Activated CD4-positive, alpha-beta T cell treated with anti-CD3 and anti-CD28 coated beads, Interleukin-10, Interleukin-2, amounts not matched to agents 100 ng/mL and 50 ng/mL, durations not matched to agents 16 hours and 8 hours (primary cell): ENCODE results near the gene UQCRQ.

Experiments
- DNase-seq: peaks from one replicate; pipeline ENCODE4 v3.0.0-alpha.2; 2020

UQCRQ gene

DNA sequence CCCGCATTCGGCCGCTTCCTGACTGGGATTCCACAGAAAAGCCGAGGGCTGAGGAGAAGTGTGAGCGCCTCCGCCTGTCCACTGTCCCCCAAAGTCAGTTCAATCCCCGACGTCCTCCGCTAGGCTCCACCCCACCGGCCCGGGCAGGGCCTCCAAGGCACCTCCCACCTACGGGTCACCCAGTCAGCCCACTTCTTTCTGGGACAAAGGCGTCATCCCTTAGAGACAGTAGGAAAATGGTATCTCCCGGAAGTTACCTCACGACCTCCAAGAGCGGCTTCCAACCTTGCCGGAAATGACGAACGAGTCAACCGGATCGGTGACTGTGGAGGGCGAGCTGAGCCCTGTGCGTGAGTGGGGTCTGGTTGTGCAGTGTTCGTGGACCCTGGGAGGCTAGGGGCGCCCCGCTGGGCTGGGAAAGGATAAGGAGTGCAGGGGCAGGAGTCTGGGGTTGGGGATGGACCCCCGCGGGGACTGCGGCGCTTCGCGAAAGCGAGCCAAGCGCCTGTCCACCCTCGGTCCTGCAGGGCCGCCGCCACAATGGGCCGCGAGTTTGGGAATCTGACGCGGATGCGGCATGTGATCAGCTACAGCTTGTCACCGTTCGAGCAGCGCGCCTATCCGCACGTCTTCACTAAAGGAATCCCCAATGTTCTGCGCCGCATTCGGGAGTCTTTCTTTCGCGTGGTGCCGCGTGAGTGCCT, at the start of gene UQCRQ, which contains the start of gene GDF9:
UQCRQ (plus strand) TSS at position 301 of the 704 bp plus-strand sequence; CDS start at position 541, 240 bp downstream.
GDF9 (minus strand) TSS at position 128 of the 704 bp plus-strand sequence. CDS start 1,936 bp downstream, outside the sequence.
- DNase-seq, result peak; percentile 98

DNA sequence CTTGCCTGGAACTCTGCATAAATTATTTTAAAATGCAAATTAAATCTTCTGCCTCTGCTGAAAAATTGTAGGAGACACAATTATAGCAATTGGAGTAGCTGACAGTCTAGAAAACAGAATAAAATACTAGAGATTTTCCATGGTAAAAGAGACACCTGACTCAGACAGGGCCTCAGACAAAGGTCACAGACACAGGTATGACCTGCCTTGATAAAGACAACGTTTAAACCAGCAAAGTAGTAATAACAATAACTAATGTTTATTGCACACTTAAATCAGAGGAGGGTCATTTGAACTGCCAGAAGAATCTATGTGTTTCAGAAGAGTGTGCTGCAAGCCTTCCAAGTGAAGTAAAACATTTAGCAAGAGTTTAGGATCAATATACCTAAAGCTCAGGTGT, 49.4 kb upstream of the UQCRQ start:
- DNase-seq, result no peak

DNA sequence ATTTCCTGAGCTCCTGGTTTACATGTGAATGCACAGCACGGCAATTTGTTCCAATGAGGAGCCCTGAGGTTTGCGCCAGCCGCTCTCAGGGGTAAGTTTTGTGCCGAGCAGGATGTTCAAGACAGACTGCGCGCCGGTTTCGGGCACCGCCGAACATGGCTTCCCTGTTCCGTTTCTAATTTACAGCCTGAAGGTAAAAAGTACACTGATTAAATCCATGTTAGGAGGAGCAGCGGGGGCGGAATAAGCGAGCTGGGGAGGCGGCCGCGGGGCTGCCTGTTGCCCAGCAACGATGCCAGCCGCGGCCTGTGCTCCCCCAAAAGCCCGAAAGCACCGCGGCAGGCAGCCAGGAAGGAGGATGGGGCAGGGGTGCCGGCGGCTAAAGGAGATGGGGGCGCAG, 47.0 kb upstream of the UQCRQ start:
- no peak for DNase-seq

DNA sequence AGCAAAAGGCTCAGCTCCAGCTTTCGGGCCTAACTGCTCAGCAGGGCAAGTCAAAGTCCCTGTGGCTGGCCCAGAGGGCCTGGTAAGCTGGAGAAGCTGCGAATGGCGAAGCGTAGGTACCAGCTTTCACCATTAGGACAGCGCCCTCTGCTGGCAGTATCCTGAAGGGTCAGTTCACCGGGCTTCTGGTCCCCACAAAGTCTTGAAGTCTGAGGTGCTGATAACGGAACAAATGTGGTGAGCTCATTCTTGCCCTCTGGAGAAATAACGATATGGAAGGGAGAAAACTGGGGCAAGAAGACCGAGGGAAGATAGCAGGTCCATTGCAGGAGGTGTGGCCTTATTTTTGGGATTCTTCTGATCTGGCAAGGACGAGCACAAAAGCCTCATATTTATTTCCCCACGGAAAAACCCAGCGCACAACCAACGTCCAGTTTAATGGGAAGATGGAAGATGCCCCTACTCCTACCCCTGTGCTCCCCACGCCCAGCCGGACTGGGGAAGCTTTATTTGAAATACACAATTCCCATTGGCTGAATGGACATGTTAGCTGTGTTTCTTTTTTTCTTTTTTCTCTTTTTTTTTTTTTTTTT, 46.2 kb upstream of the UQCRQ start:
- DNase-seq, result peak; percentile 92

DNA sequence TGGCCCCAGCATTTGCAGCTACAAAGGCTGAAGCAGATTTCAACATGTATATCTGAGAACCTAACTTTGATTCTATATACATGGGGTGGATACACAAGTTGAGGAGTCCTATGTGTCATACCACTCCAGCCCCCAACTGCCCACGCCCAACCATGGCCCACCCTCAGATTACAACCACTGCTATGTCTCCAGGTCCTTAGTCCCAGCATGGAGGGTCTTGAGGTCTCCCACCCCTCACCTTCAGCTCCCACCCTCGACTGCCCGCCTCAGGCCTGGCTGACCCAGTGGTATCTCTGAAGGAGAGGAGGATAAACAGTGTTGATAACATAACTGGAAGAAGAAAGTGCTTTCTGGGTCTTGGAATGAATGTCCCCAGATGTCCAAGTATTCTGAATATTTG, 45.1 kb upstream of the UQCRQ start:
- DNase-seq, result no peak

DNA sequence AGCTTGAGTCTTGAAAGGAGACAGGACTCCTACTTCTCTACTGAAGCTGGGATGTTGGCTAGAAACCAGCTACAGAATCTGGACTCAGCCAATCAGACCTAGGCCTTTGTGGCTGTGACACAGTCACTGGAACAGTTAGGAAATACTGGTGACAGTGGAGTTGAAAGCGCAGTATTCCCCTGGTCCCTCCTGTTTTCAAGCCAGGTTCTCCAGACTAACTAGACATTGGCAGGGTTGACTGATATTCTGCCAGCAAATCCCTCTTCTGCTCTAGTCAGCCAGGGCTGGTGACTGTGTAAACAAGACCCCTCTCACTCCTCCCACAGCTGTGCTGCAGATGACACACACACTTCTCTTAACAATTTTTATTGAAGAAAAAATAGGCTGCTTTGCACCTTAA, 44.7 kb upstream of the UQCRQ start:
- no peak for DNase-seq

DNA sequence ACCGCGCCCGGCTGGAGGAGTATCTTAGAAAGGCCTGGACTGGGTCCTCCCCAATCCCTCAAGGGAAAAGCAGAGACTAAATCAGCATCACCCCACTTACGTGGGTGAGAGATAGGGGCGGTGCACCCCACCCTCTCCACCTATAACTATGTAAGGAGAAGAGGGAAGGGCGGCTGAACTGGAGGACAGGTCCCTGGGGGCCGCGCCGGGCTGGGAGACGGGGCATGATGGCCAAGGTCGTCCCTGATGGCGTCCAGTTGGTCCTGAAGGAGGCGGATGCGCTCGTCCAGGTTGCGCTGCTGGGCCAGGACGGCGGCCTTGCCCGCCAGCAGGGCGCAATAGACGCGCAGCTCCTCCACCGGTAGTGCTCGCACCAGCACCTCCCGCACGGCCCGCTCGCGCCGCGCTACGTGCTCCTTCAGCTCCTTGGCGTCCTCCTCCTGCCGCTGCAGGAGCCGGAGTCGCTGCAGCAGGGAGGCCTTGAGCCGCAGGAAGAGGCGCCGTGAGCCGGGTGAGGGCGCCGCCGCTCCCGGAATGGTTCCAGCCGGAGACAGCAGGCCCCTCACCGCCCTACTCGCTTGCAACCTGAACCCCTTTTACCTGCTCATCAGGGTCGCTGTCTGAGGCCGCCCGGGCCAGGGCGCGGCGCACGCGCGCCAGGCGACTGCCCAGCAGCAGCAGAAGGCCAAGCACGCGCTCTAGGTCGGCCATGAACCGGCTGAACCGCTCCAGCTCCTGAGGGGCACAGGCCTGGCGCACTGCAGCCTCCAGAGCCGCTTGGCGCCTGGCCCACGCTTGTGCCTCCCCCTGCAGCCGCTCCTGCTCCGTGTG, 43.6 kb upstream of the UQCRQ start:
- peak; percentile 33 for DNase-seq

DNA sequence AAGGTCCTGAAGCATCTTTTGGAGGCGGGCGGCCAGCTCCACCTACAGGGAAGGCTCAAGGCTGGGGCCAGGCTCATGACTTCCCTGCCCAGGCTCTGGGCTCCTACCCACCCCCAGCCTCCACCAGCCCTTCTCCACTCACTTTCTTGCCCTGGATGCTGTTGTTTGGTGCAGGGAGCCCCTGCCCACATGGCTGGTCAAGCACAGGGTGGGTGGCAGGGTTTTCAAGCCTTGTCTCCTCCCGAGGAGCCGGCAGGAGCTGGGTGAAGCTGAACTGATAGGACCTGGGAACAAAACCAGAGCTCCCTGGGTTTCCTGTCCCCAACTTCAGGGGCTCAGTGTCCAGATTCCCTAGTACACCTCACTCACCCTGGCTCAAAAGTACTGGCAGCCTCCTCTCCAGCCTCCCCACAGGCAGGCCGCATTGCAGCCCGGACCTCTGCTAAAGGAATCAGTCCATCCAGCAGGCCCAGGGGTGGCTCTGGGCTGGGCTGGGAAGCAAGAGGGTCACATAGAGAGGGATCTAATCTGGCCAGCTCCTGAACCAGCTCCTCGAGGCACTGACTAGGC, 42.9 kb upstream of the UQCRQ start:
- no peak for DNase-seq

DNA sequence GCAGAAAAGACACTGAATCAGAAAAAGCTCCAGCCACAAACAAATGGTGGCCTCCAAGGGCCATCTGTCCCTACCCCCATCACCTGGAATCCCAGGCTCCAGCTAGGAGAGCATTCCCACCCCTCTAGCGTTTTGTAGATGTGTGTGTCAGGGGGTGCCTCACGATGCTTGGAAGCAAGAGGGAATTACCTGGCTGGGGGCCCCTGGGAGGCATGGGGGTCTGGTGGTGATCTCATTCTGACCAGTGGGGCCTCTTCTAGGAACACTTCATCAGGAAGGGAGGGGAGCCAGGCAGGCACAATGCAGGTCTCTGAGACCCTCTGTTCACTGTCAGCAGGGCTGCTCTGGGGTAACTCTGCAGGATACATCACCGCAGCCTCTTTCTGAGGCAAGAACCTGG, 42.0 kb upstream of the UQCRQ start:
- no peak for DNase-seq

DNA sequence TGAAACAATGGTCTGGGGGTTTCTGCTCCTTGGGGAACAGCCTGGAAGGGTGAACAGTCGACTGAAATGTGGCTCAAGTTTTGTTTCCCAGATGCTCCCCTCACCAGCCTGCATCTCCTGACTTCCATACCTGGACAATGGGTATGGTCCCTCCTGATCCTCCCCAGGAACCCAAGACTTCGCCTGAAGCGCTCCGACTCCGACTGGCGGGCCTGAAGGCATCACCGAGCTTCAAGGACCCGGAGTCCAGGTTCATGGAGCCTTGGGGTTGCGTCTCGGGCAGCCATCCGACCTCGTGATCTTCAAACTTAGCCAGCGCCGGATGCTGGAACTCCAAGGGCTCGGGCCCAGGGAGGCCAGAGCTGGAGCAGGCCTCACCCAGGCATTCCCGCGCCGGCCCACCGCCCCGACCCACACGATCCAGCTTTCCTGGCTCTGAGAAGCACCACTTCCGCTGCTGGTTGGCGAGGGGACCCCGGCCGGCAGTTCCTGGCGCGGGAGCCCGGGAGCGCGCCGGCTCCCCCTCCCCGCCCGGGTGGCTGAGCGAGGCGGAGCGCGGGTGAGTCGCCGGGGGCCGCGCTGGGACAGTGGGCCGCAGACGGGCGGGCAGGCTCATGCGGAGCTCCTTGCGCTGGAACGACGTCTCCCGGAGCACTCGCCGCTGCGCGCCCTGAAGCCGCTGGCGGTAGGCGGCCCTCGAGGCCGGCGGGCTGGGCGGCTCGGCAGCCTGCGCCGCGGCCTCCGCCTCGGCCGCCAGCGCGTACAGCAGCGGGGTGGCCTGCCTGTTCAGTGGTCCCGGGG, 41.2 kb upstream of the UQCRQ start:
- no peak for DNase-seq

DNA sequence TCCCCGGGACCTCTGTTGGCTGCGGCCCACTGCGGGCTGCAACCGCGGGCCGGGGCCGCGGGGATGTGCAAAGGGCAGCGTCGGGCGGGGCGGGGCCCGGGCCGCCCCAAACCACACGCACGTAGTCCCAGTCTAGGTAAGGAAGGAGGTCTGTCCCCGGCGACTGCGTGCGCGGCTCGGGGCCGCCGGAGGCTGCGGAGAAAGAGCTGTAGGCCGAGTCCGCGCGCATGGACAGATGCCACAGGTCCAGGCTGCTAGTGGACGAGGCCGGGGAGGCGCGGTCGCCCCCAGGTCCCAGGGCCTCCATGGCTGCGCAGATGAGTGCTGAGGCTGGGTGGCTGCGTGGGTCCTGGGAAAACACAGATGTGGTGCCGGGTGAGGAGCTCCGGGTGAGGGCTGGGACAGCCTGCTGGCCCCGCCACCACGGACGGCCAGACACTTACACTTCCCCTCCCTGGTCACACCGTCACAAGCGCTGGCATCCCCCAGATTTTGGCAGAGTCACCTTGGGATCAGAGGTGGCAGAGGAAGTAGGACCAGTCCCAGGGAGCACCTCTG, 40.5 kb upstream of the UQCRQ start:
- peak; percentile 28 for DNase-seq

DNA sequence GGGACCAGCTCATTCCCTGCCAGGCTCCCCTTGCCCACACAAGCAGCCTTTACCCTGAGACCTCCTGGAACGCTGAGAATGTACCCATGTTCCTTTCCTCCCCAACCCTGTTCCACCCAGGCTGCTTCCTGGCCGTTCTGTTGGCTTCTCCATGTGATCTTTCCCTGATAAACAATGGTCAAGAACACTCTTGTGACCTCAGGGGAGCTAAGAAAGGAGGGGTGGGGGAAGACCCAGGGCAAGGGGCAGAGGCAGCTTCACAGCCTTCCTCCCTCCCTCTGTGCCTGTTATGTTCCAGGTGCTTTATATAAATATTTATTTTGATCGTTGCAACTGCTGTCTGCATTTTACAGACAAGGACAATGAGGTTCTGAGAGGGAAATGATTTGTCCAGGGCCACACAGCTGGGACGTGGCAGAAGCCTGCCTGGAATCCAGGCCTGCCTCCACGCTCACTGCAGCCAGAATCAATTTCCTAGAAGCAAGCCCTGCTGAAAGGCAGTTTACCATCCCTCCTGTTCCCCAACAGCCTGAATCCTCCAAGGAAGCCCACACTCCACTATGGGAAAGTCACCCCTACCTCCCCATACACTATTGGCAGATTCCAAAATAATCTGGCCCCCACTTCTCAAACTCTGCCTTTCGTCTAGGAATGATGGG, 39.9 kb upstream of the UQCRQ start:
- no peak for DNase-seq

DNA sequence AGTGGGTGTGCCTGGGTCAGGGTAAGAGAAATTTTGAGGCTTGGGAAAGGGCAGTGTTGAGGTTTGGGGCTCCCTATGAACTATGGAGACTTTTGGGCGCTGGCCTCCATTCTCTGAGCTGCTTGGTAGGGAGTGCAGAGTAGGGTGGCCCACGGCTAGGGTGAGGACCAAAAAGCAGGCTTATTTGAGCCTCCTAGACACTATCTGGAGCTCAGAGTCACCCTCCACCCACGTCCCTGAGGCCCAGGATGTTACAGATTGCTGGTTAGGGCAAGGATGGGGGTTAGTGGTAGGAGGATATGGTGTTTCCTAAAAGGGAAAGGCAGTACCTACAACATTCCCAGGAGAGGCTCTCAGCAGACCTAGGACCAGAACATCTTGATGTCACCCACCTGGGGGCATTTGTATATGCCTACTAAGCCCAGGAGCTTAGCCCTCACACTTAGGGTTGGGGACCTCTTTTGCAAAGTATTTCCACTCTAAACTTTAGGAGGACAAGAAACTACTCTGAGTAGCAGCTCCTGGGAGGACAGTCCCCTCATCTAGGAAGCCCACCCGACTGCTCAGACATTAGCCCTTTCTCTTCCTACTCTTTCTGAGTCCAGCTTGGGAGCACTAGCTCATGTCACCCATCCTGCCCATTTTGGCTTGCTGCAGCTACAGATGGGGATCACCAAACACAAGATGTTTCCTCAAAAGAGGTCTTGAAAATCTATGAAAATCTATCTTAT, 38.3 kb upstream of the UQCRQ start:
- DNase-seq, result no peak

DNA sequence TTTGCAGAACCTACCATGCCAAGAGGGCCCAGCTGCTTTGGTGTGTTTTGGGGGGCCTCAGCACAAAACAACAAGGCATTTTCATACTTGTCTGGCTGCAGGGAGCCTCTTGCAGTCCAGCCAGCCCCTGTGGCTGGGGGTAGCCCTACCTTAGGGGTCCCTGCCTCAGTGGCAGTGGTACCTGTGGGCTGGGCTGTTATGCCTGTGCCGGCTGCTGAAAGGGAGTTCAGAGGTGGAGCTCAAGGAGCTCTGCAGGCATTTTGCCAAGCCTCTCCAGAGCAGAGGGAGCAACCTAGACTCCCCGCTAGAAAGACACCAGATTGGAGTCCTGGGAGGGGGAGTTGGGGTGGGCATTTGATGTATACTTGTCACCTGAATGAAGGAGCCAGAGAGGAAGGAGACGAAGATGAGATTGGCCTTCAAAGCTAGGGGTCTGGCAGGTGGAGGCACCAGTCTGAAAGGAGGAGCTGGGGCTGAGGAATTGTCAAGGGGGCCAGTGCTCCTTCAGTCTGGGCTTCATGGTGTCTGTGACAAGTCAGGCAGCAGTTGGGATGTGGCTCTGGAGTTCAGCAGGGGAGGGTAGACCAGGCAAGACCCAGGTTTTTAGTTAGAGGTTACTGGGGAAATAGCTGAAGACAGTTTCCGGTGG, 37.5 kb upstream of the UQCRQ start:
- no peak for DNase-seq

DNA sequence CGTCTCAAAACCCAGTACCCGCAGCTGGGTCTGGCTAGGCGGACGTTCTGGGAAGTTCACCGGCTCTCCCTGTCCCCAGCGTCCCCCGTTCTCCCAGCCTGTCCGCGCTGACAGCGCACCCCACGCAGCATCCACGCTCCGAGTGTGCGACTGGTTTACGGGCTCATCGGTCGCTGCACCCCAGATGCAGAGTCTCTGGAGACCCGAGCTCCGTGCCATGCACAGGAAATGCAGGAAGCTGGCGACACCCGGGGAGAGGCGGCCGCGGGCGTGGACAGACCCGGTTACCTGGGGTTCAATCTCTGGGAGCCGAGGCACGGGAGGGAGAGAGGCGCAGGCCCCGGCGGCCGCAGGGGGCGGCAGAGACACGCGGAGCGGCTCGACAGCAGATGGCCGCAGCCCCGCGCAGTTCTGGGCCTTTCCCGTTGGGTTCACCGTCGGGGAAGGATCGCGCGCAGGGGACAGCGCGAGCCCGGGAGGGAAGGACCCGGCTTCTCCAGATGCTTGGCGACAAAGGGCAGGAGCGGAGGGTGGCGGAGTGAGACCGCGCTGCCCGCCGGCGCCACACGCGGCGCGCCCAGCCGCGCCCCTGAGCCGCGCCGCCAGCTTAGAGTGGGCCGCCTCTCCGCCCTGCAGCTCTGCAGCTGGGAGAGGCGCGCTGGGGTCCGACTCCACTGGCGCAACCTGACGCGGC, 36.6 kb upstream of the UQCRQ start:
- DNase-seq, result peak; percentile 74

DNA sequence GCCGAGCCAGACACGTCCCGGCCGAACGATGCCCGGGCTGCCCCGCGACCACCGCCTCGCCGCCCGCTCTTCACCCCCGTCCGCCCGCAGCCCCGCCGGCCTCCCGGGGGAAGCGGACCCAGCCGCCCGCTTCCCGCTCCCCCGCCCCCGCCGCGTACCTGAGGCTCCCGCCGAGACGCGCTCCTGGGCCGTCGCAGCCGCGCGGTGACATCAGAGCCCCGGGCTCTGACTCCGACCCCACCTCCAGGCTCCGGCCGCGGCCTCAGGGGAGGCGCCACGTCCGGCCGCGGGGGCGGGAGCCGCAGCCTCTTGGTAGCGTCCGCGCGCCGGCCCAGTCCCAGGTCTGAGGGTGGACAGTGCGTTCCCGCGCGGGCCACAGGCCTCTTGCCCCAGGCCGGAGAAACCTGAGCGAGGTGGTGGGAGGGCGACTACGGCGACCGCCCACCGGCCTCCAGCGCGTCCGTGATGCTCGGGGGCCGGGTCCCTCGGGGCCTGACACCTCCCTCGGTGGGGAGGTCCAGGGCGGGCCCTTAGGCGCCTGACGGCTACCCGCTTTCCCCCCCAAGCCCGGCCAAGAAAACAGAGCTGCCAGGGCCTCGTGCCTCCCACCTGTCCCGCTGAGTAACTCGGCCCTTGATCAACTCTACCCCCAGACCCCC, 35.9 kb upstream of the UQCRQ start, which contains the start of gene SHROOM1:
SHROOM1 (minus strand) TSS at position 212 of the 659 bp plus-strand sequence. CDS start 4,507 bp downstream, outside the sequence.
- DNase-seq, result peak; percentile 34

DNA sequence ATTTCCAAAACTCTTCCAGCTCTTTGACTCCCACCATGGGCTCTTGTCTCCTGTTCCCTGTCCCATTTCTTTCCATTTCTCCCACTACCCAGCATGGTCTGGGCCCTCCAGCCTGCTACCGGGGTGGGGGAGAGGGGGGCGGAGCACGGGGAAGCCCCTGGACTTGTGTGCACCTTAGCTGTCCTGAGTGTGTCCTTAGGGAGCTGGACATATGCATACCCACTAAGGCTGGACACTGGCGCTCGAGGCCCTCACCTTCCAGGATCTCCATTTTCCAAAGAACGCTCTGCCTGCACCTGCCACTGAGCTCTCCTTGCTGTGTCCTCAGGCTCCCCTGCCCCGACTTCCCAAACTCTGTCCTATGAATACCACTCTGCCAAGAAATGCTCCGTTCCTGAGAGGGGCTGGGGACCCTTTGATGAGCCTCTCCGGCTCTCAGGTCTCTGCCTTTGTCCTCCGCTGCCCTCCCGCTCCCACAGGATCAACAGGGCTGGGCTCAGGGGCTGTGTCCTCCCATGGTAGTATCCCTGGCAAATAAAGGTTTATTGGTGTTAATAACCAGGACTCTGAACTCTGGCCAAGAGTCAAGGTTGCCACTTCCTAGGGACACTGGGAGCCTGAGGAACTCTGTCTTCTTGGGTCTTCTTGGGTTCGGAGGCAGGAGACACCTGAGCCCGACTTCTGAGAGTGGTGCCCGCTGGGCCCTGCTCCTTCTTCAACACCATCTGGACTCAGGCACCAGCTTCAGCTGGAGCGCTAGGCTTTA, 35.2 kb upstream of the UQCRQ start:
- no peak for DNase-seq

DNA sequence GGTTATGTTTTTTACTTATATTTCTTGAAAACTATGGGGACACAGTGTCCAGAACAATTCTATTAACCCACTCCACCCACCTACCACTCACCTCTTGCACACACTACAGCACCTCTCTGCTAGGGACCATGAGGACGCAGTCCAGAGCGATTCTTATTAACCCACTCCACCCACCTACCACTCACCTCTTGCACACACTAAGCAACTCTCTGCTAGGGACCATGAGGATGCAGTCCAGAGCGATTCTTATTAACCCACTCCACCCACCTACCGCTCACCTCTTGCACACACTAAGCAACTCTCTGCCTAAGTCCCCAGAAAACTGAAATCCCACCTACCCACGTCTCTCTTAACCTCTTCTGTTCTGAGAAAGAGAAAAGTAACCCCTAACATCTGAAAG, 33.8 kb upstream of the UQCRQ start:
- no peak for DNase-seq
